H9 (cell line): ENCODE measurements around the gene DHX58. TPM values are rescaled to one million over a fixed set of nuclear protein-coding genes. Genes with fewer than 3 reads are reported as not detected.

ENCODE experiments used
- DNase-seq: peaks from one replicate; pipeline ENCODE4 v3.0.0-alpha.2; 2017
- H2AFZ ChIP-seq: one replicate; pipeline ENCODE4 v1.6.1; 2013; ENCODE audit warnings: mild to moderate bottlenecking, low read length, control low read depth, moderate library complexity
- H2AK5ac ChIP-seq: 2 replicates; pipeline ENCODE4 v1.6.1; 2013; ENCODE audit warnings: low read length, control low read depth, mixed read lengths; ENCODE audit not compliant: insufficient read length
- H2BK120ac ChIP-seq: one replicate; pipeline ENCODE4 v1.6.1; 2013; ENCODE audit warnings: low read depth, mild to moderate bottlenecking, low read length, control low read depth, inconsistent platforms; ENCODE audit not compliant: poor library complexity, severe bottlenecking
- H2BK12ac ChIP-seq: 2 replicates; pipeline ENCODE4 v1.6.1; 2013; ENCODE audit warnings: low read length, control low read depth, mixed read lengths, low read depth; ENCODE audit not compliant: insufficient read length
- H2BK15ac ChIP-seq: 2 replicates; pipeline ENCODE4 v1.6.1; 2013; ENCODE audit warnings: low read depth, low read length, control low read depth
- H2BK20ac ChIP-seq: one replicate; pipeline ENCODE4 v1.6.1; 2013; ENCODE audit warnings: low read depth, mild to moderate bottlenecking, low read length, control low read depth, inconsistent platforms; ENCODE audit not compliant: poor library complexity, severe bottlenecking
- H2BK5ac ChIP-seq: 2 replicates; pipeline ENCODE4 v1.6.1; 2013; ENCODE audit warnings: low read length, control low read depth, mixed read lengths; ENCODE audit not compliant: insufficient read length
- H3K14ac ChIP-seq: 2 replicates; pipeline ENCODE4 v1.6.1; 2013; ENCODE audit warnings: low read length, control low read depth; ENCODE audit not compliant: insufficient read depth
- H3K18ac ChIP-seq: 2 replicates; pipeline ENCODE4 v1.6.1; 2013; ENCODE audit warnings: low read depth, mild to moderate bottlenecking, mixed read lengths, low read length, control low read depth; ENCODE audit not compliant: insufficient read length
- H3K23ac ChIP-seq: 2 replicates; pipeline ENCODE4 v1.6.1; 2013; ENCODE audit warnings: low read length, control low read depth, mixed read lengths, low read depth; ENCODE audit not compliant: insufficient read length
- H3K23me2 ChIP-seq: 2 replicates; pipeline ENCODE4 v1.6.1; 2013; ENCODE audit warnings: low read depth, mild to moderate bottlenecking, mixed read lengths, low read length, control low read depth; ENCODE audit not compliant: insufficient read length, poor library complexity, severe bottlenecking
- H3K27ac ChIP-seq: 2 replicates; pipeline ENCODE4 v1.5.1; 2013; ENCODE audit warnings: low read length, control low read depth, mixed read lengths, low read depth; ENCODE audit not compliant: insufficient read length
- H3K27me3 ChIP-seq: 2 replicates; pipeline ENCODE4 v1.6.1; 2013; ENCODE audit warnings: low read length, control low read depth, inconsistent platforms; ENCODE audit not compliant: insufficient read depth
- H3K4ac ChIP-seq: 2 replicates; pipeline ENCODE4 v1.6.1; 2013; ENCODE audit warnings: low read depth, mild to moderate bottlenecking, control low read depth, inconsistent platforms, low read length, moderate library complexity
- H3K4me1 ChIP-seq: 2 replicates; pipeline ENCODE4 v1.6.1; 2013; ENCODE audit warnings: low read length, control low read depth, inconsistent platforms; ENCODE audit not compliant: insufficient read depth
- H3K4me2 ChIP-seq: 2 replicates; pipeline ENCODE4 v1.6.1; 2013; ENCODE audit warnings: low read length, control low read depth, mixed read lengths; ENCODE audit not compliant: insufficient read length, insufficient read depth
- H3K56ac ChIP-seq: 2 replicates; pipeline ENCODE4 v1.6.1; 2013; ENCODE audit warnings: low read depth, mild to moderate bottlenecking, mixed read lengths, low read length, control low read depth; ENCODE audit not compliant: insufficient read length
- H3K79me1 ChIP-seq: 2 replicates; pipeline ENCODE4 v1.6.1; 2013; ENCODE audit warnings: low read depth, mild to moderate bottlenecking, moderate library complexity, low read length, control low read depth, inconsistent platforms; ENCODE audit not compliant: insufficient read depth, poor library complexity, severe bottlenecking
- H3K79me2 ChIP-seq: 2 replicates; pipeline ENCODE4 v1.6.1; 2013; ENCODE audit warnings: low read length, control low read depth, inconsistent platforms; ENCODE audit not compliant: insufficient read depth
- H3K9ac ChIP-seq: 2 replicates; pipeline ENCODE4 v1.6.1; 2013; ENCODE audit warnings: low read length, control low read depth, mixed read lengths; ENCODE audit not compliant: insufficient read length; ENCODE audit errors: extremely low read depth
- H3K9me3 ChIP-seq: one replicate; pipeline ENCODE4 v1.6.1; 2013; ENCODE audit warnings: low read depth, low read length, inconsistent platforms; ENCODE audit not compliant: control insufficient read depth
- H3T11ph ChIP-seq: one replicate; pipeline ENCODE4 v1.6.1; 2013; ENCODE audit warnings: mild to moderate bottlenecking, low read length, control low read depth, inconsistent platforms
- H4K20me1 ChIP-seq: one replicate; pipeline ENCODE4 v1.6.1; 2013; ENCODE audit not compliant: control insufficient read depth, insufficient read length, insufficient read depth
- H4K5ac ChIP-seq: 2 replicates; pipeline ENCODE4 v1.6.1; 2013; ENCODE audit warnings: low read depth, mild to moderate bottlenecking, mixed read lengths, low read length, control low read depth; ENCODE audit not compliant: insufficient read length
- H4K8ac ChIP-seq: replicated peaks from 2 replicates; pipeline ENCODE4 v1.6.1; 2013; ENCODE audit warnings: low read length, control low read depth, mixed read lengths, low read depth; ENCODE audit not compliant: insufficient read length
- H4K91ac ChIP-seq: 2 replicates; pipeline ENCODE4 v1.6.1; 2013; ENCODE audit warnings: low read depth, mild to moderate bottlenecking, moderate library complexity, mixed read lengths, low read length, control low read depth; ENCODE audit not compliant: insufficient read length
- H3K27ac Mint-ChIP-seq, 3 experiments: 2 replicates in 2 of 3; 3 replicates in 1 of 3; pipeline ENCODE4 v1.8.0; 2020 to 2021; ENCODE audit warnings: mixed read lengths in 3 of 3, mild to moderate bottlenecking in 1 of 3, moderate library complexity in 1 of 3
- H3K27me3 Mint-ChIP-seq: 2 replicates; pipeline ENCODE4 v1.8.0; 2021; ENCODE audit warnings: low read depth, mild to moderate bottlenecking, moderate library complexity, mixed read lengths
- H3K36me3 Mint-ChIP-seq, 3 experiments: 2 replicates in 2 of 3; 3 replicates in 1 of 3; pipeline ENCODE4 v1.8.0; 2020 to 2021; ENCODE audit warnings: low read depth in 3 of 3, mixed read lengths in 3 of 3; ENCODE audit not compliant: insufficient read depth in 1 of 3
- H3K4me1 Mint-ChIP-seq, 2 experiments: 2 replicates each; pipeline ENCODE4 v1.8.0; 2020; ENCODE audit warnings: mixed read lengths in 2 of 2
- H3K4me3 Mint-ChIP-seq, 2 experiments: 2 replicates in 1 of 2; 3 replicates in 1 of 2; pipeline ENCODE4 v1.8.0; 2020 to 2021; ENCODE audit warnings: mild to moderate bottlenecking in 2 of 2, mixed read lengths in 2 of 2, moderate library complexity in 1 of 2
- H3K9me3 Mint-ChIP-seq, 2 experiments: 2 replicates in 1 of 2; 3 replicates in 1 of 2; pipeline ENCODE4 v1.8.0; 2020; ENCODE audit warnings: mild to moderate bottlenecking in 2 of 2, mixed read lengths in 2 of 2, moderate library complexity in 1 of 2
- WGBS: extraction: QIAGEN DNeasy Blood & Tissue Kit; methylation state at CpG from one replicate; pipeline ENCODE4 v1.1.7; 2013; ENCODE audit warnings: missing lambda C conversion rate, low lambda C conversion rate, mixed read lengths; ENCODE audit not compliant: insufficient read length; ENCODE audit errors: extremely low coverage; 5-methylcytosine and 5-hydroxymethylcytosine counted together
- total RNA-seq: library from RNA; stranded (reverse); gene quantifications from 2 replicates; pipeline ENCODE4 v1.2.1, GENCODE V29; 2021
- TF ChIP-seq, protein P1 (sequence below): fragments of 200-600 bp; sonication (generic); conservative IDR thresholded peaks from 3 replicates; pipeline ENCODE4 v1.8.0; 2021; ENCODE audit warnings: antibody characterized with exemption, mild to moderate bottlenecking

DHX58 gene
- total RNA-seq, 1 experiment from 2014 or later, result 3.9 TPM

DNA sequence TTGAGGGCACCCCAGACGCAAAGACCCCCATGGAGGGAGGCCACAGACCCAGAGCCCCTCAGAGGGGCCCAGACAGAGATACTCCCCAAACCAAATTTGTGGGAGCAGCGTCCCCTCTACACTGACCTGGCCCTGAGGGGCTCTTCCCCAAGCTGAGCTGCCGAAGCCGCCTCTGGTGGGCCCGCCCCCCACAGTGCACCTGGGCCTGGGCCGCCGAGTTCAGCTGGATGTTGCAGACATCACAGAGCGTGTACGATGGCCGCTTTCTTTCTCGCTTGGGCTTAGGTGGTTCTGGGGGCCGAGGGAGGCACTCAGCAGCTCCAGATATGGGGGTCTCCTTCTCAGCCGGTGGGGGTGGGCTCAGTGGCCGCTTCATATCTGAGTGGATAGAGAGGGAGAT, 49.8 kb downstream of the DHX58 start:
- Mint-ChIP-seq H3K36me3 (no peaks in the 10 kb centered on the region), H3K4me3 (no peak overlapping the region), H3K9me3 (no peaks in the 10 kb centered on the region), H3K27ac (no peak overlapping the region), H3K27me3 (peaks cover 3% of the 10 kb centered on the region), H3K4me1 (peaks cover 21 to 32% of the 10 kb centered on the region in 2 experiments)
- H2BK20ac ChIP-seq, result no peak overlapping the region
- no peak overlapping the region for H2BK120ac ChIP-seq
- H2AFZ ChIP-seq, result no peak overlapping the region
- DNase-seq, result no peak
- no peak overlapping the region for H3K14ac ChIP-seq
- no peak overlapping the region for H2BK5ac ChIP-seq
- H4K20me1 ChIP-seq, result peaks cover 3% of the 10 kb centered on the region
- H3K23me2 ChIP-seq, result no peaks in the 10 kb centered on the region
- no peaks in the 10 kb centered on the region for H3K79me2 ChIP-seq
- H3K27me3 ChIP-seq, result no peaks in the 10 kb centered on the region
- no peak overlapping the region for H4K91ac ChIP-seq
- H4K8ac ChIP-seq, result no peak overlapping the region
- H3K9ac ChIP-seq, result no peak overlapping the region
- no peak overlapping the region for H2BK15ac ChIP-seq
- no peak overlapping the region for H3K4ac ChIP-seq
- TF ChIP-seq, protein P1, sequence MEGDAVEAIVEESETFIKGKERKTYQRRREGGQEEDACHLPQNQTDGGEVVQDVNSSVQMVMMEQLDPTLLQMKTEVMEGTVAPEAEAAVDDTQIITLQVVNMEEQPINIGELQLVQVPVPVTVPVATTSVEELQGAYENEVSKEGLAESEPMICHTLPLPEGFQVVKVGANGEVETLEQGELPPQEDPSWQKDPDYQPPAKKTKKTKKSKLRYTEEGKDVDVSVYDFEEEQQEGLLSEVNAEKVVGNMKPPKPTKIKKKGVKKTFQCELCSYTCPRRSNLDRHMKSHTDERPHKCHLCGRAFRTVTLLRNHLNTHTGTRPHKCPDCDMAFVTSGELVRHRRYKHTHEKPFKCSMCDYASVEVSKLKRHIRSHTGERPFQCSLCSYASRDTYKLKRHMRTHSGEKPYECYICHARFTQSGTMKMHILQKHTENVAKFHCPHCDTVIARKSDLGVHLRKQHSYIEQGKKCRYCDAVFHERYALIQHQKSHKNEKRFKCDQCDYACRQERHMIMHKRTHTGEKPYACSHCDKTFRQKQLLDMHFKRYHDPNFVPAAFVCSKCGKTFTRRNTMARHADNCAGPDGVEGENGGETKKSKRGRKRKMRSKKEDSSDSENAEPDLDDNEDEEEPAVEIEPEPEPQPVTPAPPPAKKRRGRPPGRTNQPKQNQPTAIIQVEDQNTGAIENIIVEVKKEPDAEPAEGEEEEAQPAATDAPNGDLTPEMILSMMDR, result no peak
- H3K27ac ChIP-seq, result no peak overlapping the region
- no peaks in the 10 kb centered on the region for H3K4me1 ChIP-seq
- no CpG with 5 or more reads among the region's 14 CpGs for WGBS
- no peak overlapping the region for H3K18ac ChIP-seq
- no peaks in the 10 kb centered on the region for H3K79me1 ChIP-seq
- H4K5ac ChIP-seq, result no peak overlapping the region
- no peak overlapping the region for H2AK5ac ChIP-seq
- no peak overlapping the region for H2BK12ac ChIP-seq
- no peaks in the 10 kb centered on the region for H3K9me3 ChIP-seq
- H3K56ac ChIP-seq, result no peak overlapping the region
- H3T11ph ChIP-seq, result no peak overlapping the region
- no peak overlapping the region for H3K23ac ChIP-seq
- no peak overlapping the region for H3K4me2 ChIP-seq
